Lower leg skin (tissue), 3 donors: ENCODE results near the gene CDADC1.

Experiments
- POLR2A ChIP-seq, 2 donors: fragments of 450-650 bp; IDR thresholded peaks; one replicate each; pipeline ENCODE4 v1.6.1; 2016 to 2017; ENCODE audit warnings: antibody characterized with exemption in 2 of 2, mild to moderate bottlenecking in 1 of 2, moderate library complexity in 1 of 2
- TF ChIP-seq, protein P1 (sequence below), 3 donors: fragments of 450-650 bp; IDR thresholded peaks; one replicate each; pipeline ENCODE4 v1.5.1; 2016; ENCODE audit warnings: antibody characterized with exemption in 3 of 3, mild to moderate bottlenecking in 3 of 3, moderate library complexity in 2 of 3

DNA sequence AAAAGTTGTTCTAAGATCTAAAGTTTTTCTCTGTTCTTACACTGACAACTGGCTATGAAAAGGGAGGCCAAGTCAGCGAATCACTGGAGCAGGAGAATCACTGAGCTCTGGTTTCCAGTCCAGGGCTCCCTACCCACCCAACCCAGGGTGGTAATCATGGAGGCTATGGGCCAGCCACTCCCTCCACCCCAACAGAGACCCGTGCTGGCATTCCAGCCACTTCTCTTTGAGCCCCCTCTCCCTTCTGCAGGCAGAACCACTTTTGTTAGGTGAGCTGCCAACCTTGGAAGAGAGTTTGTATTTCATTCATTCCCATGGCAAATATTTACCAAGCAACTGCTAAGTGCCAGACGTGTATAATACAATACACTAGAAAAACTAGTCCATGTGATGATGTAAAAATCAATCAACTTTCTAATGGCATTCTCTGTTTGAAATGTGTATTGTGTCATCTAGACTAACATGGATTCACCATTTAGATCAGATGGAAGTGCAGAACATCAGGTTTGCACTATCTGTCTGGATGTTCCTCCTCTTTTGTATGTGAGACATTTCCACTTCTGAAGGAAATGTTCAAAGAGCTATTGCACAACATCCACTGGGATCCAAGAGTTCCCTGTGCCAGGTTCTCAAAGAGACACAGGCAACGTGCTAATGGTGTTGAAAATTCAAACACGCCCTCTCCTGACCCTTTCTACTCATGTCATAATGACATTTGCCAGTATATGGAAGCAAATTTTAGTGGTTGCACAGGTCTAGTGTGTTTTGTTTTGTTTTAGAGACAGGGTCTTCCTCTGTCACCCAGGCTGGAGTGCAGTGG, 22.3 kb upstream of the CDADC1 start:
- TF ChIP-seq, protein P1, sequence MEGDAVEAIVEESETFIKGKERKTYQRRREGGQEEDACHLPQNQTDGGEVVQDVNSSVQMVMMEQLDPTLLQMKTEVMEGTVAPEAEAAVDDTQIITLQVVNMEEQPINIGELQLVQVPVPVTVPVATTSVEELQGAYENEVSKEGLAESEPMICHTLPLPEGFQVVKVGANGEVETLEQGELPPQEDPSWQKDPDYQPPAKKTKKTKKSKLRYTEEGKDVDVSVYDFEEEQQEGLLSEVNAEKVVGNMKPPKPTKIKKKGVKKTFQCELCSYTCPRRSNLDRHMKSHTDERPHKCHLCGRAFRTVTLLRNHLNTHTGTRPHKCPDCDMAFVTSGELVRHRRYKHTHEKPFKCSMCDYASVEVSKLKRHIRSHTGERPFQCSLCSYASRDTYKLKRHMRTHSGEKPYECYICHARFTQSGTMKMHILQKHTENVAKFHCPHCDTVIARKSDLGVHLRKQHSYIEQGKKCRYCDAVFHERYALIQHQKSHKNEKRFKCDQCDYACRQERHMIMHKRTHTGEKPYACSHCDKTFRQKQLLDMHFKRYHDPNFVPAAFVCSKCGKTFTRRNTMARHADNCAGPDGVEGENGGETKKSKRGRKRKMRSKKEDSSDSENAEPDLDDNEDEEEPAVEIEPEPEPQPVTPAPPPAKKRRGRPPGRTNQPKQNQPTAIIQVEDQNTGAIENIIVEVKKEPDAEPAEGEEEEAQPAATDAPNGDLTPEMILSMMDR (IDR thresholded peaks at IDR 0.05) = no peak
- no peak for TF ChIP-seq POLR2A (IDR thresholded peaks at IDR 0.05)
